Skeletal muscle satellite cell (primary cell): ENCODE data around the gene POLR3A. TPM values are rescaled to one million over a fixed set of nuclear protein-coding genes. Genes with fewer than 3 reads are reported as not detected.
"Not testable (repeated sequence)": the region's sequence is repeated elsewhere in the genome, so short reads cannot be mapped to it uniquely, and the experiment has no call there.

Experiments
- H3K27me3 ChIP-seq: 2 replicates; pipeline ENCODE4 v1.7.0; 2013; ENCODE audit warnings: low read length; ENCODE audit not compliant: control insufficient read depth, insufficient read depth
- H3K36me3 ChIP-seq: 2 replicates; pipeline ENCODE4 v1.7.0; 2013; ENCODE audit warnings: mild to moderate bottlenecking, control low read depth, low read length; ENCODE audit not compliant: insufficient read depth
- H3K4me1 ChIP-seq: 2 replicates; pipeline ENCODE4 v1.7.0; 2013; ENCODE audit warnings: low read length; ENCODE audit not compliant: control insufficient read depth, insufficient read depth
- H3K4me2 ChIP-seq: 2 replicates; pipeline ENCODE4 v1.7.0; 2013; ENCODE audit warnings: mild to moderate bottlenecking, low read length
- H3K4me3 ChIP-seq: 2 replicates; pipeline ENCODE4 v1.7.0; 2013; ENCODE audit warnings: low read length
- H3K9ac ChIP-seq: 2 replicates; pipeline ENCODE4 v1.7.0; 2013; ENCODE audit warnings: mild to moderate bottlenecking, low read depth, low read length, moderate library complexity
- H3K9me3 ChIP-seq: replicated peaks from 2 replicates; pipeline ENCODE4 v1.7.0; 2013; ENCODE audit warnings: mild to moderate bottlenecking, control low read depth, low read length
- total RNA-seq: library from RNA; depleted of rRNA; stranded (reverse); fragments of >200 nt; gene quantifications from 2 replicates; pipeline ENCODE4 v1.2.3, GENCODE V29; 2012; rRNA removed

POLR3A gene
- total RNA-seq, result 20.3 and 21.0 TPM in 2 replicates

DNA sequence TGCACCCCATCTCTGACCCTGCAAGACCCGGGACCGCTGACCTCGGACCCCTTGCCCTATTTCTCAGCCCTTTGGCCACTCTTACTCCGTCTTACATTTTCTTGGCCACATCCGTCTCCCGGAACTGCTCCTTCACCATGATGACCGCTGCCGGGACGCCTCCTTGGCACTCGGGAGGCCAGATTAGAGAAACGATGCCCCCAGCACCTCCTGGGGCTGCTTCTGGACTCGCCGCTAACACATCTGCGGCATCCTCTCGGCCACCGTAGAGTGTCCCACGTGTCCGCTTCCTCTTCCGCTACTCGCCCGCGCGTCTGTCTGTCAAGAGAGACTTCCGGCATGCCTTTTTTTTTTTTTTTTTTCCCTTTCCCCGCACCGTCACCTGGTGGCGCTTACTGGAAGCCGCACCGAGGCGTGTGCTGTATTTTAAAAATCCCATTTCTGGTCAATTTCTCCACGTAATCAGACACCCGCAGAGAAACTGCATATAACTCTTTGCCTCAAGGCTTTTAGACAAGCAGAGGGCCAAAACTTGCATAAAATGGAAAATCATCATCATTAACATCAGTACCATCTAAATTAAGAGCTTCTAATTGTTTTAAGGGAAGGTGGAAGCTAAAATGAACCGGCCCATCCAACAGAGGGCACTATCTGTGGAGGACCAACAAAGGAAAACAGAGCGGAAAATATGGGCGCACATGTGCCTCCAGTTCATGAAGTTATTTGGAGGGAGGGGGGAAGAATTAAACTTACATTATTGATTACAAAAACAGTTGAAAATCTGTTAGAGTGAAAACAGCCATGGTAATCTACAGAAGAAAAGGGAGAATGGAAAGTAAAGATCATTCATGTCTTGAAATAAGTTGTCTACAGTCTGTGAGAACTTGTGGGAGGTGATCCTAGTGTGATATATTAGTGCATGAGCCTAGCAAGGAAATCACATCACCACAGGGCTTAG, at the start of gene POLR3A:
Gene POLR3A, minus strand, starts transcription at position 247 of the 958 bp plus-strand sequence. Its CDS starts 108 bp downstream, at position 139.
- peak within 1 kb of the TSS; percentile 97 for H3K4me3 ChIP-seq
- H3K36me3 ChIP-seq, result peaks cover 18% of the 10 kb centered on the region
- H3K4me2 ChIP-seq, result peak within 1 kb of the TSS; percentile 93
- peaks cover 34% of the 10 kb centered on the region for H3K4me1 ChIP-seq
- no peaks in the 10 kb centered on the region for H3K27me3 ChIP-seq
- no peaks in the 10 kb centered on the region for H3K9me3 ChIP-seq
- H3K9ac ChIP-seq, result peak within 1 kb of the TSS; percentile 97

GRCh38 chr10:78078539-78079330, 49.4 kb upstream of the POLR3A start:
- no peak overlapping the region for H3K4me2 ChIP-seq
- H3K36me3 ChIP-seq, result no peaks in the 10 kb centered on the region
- no peak overlapping the region for H3K9ac ChIP-seq
- no peaks in the 10 kb centered on the region for H3K4me1 ChIP-seq
- peaks cover 7% of the 10 kb centered on the region for H3K27me3 ChIP-seq
- no peaks in the 10 kb centered on the region for H3K9me3 ChIP-seq
- H3K4me3 ChIP-seq, result no peak overlapping the region

DNA sequence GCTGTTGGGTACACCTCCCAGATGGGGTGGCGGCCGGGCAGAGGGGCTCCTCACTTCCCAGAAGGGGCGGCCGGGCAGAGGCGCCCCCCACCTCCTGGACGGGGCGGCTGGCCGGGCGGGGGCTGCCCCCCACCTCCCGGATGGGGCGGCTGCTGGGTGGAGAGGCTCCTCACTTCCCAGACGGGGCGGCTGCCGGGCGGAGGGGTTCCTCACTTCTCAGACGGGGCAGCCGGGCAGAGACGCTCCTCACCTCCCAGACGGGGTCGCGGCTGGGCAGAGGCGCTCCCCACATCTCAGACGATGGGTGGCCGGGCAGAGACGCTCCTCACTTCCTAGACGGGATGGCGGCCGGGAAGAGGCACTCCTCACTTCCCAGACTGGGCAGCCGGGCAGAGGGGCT, 46.5 kb upstream of the POLR3A start:
- H3K4me2 ChIP-seq, H3K9me3 ChIP-seq, H3K4me1 ChIP-seq, H3K9ac ChIP-seq, H3K36me3 ChIP-seq, H3K4me3 ChIP-seq, H3K27me3 ChIP-seq: not testable (repeated sequence)

GRCh38 chr10:78072504-78072903, 43.2 kb upstream of the POLR3A start:
- Histone ChIP-seq H3K4me1 (no peaks in the 10 kb centered on the region), H3K9me3 (no peaks in the 10 kb centered on the region), H3K9ac (no peak overlapping the region), H3K27me3 (no peaks in the 10 kb centered on the region), H3K36me3 (no peaks in the 10 kb centered on the region), H3K4me3 (no peak overlapping the region), H3K4me2 (no peak overlapping the region)

GRCh38 chr10:78071857-78072179, 42.5 kb upstream of the POLR3A start:
- Histone ChIP-seq H3K4me3 (no peak overlapping the region), H3K4me2 (no peak overlapping the region)

DNA sequence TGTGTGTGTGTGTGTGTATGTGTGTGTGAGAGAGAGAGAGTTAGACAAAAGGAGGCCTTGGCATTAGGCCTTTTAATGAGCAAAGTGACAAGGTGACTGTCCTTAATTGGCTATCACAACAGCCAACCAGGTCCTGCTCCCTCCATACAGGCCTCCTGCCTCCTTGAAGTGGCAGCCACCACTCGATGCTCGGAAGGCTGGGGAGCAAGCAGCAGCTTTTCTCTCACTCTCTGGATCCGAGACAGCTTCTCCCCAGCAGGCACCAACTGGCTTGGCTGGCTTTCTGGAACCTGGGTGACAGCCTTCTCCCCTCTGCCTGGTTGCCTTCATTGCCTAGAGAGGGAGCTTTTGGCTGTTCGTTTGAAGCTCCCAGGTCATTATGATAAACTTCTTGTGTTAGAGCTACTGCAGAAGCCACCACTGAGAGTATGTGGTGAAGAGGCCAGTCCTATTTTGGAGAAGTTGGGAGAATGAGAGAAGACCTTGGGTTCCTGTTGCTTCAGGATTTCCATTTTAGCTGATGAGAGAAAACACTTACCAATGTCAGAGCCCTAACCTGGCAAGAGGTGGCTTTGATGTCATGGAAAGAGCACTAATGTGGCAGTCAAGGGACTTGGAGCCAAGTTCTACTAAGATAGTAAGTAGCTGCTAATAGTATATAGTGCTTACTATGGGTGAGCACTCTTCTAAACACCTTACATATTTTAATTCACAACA, 42.0 kb upstream of the POLR3A start:
- Histone ChIP-seq H3K4me1 (peaks cover 6% of the 10 kb centered on the region), H3K9ac (no peak overlapping the region), H3K4me3 (no peak overlapping the region), H3K9me3 (no peaks in the 10 kb centered on the region), H3K27me3 (peaks cover 4% of the 10 kb centered on the region), H3K36me3 (no peaks in the 10 kb centered on the region), H3K4me2 (no peak overlapping the region)

More at GRCh38 chr10:78071857-78072179, 42.5 kb upstream of the POLR3A start:
- Histone ChIP-seq H3K27me3 (peaks cover 4% of the 10 kb centered on the region), H3K9me3 (no peaks in the 10 kb centered on the region), H3K36me3 (no peaks in the 10 kb centered on the region), H3K4me1 (peaks cover 4% of the 10 kb centered on the region), H3K9ac (no peak overlapping the region)

GRCh38 chr10:78070726-78071125, 41.4 kb upstream of the POLR3A start:
- H3K36me3 ChIP-seq, result no peaks in the 10 kb centered on the region
- no peak overlapping the region for H3K4me2 ChIP-seq
- peaks cover 4% of the 10 kb centered on the region for H3K27me3 ChIP-seq
- peaks cover 6% of the 10 kb centered on the region for H3K4me1 ChIP-seq
- H3K9me3 ChIP-seq, result no peaks in the 10 kb centered on the region
- H3K9ac ChIP-seq, result no peak overlapping the region
- H3K4me3 ChIP-seq, result no peak overlapping the region

DNA sequence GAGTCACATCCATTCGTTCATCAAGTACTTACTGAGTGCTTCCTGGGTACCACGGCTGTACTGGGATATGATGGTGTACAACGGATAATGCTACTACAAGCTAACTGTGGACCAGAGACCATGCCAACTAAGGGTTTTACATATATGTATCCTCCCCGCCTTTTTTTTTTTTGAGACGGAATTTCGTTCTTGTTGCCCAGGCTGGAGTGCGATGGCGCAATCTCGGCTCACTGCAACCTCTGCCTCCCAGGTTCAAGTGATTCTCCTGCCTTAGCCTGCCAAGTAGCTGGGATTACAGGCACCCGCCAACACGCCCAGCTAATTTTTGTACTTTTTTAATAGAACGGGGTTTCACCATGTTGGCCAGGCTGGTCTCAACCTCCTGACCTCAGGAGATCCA, 40.7 kb upstream of the POLR3A start:
- not testable (repeated sequence) for H3K9ac ChIP-seq, H3K27me3 ChIP-seq, H3K4me1 ChIP-seq, H3K36me3 ChIP-seq, H3K9me3 ChIP-seq, H3K4me3 ChIP-seq, H3K4me2 ChIP-seq

DNA sequence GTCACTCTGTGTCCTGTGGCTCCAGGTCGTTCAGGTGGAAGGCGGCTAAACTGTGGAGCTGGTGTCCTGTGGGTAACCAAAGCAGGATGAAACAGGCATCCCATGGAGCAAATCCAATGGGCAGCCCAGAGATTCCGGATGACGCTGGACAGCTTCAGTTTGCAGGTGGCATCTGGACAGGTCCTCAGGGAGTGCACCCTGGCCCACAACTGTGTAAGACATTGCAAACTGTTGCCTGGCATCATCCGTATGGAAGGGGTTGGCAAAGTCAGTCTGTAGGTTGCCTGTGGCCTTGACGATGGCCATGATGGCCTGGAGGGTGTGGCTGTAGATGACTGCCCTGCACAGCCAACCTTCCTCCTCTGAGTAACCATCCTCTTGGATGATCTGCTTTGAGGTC, 39.8 kb upstream of the POLR3A start:
- Histone ChIP-seq H3K4me3 (no peak overlapping the region), H3K36me3 (no peaks in the 10 kb centered on the region), H3K4me1 (peaks cover 6% of the 10 kb centered on the region), H3K4me2 (no peak overlapping the region), H3K9ac (no peak overlapping the region), H3K27me3 (peaks cover 4% of the 10 kb centered on the region), H3K9me3 (no peaks in the 10 kb centered on the region)

DNA sequence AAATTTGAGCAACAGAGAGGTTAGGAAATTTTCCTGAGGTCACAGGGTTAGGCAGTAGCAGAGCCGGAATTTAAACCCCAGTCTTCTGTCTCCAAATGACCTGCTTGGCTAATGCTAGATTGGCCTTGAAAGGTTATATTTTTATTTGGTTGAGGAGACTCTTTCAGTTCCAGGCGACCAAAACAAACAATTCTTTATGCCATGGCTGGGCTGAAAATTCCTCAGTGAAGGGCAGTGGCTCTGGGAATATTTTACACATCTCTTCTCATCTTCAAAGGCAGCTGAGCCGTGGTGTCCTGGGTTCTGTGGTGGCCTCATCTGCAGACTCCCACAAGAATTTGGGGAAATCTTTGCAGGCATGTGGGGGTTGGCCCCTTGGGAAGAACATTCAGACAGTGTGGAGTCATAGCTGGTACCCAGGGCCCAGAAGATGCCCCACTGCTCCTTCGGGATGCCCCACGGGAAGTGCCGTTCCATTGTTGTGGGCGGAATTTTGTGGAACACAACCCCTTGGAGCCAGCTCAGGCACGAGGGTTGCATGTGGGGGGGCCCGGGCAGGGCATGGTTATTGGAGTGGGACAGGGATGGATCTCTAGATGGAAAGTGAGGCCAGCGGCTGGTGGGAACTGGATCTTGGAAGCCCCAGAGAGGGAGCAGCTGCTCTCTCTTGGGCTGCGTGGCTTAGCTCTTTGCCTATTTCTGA, 37.6 kb upstream of the POLR3A start:
- Histone ChIP-seq H3K4me1 (peaks cover 6% of the 10 kb centered on the region), H3K9ac (no peak overlapping the region), H3K27me3 (peaks cover 4% of the 10 kb centered on the region), H3K4me3 (no peak overlapping the region), H3K36me3 (no peaks in the 10 kb centered on the region), H3K4me2 (no peak overlapping the region), H3K9me3 (no peaks in the 10 kb centered on the region)

- Histone ChIP-seq H3K27me3 (peaks cover 4% of the 10 kb centered on the region), H3K9ac (no peak overlapping the region), H3K9me3 (no peaks in the 10 kb centered on the region), H3K4me1 (peaks cover 6% of the 10 kb centered on the region), H3K4me3 (no peak overlapping the region), H3K36me3 (no peaks in the 10 kb centered on the region), H3K4me2 (no peak overlapping the region)
These were observed 36.7 kb upstream of the POLR3A start for GRCh38 chr10:78066012-78066411.
